Mesenchymal stem cell (in vitro differentiated cells and primary cell): ENCODE results near the gene CNP.

Experiments used
- DNase-seq: peaks from one replicate; pipeline ENCODE4 v3.0.0-alpha.2; 2013
- H2AFZ ChIP-seq: one replicate; pipeline ENCODE4 v1.6.1; 2013; ENCODE audit warnings: low read depth, mild to moderate bottlenecking, control low read depth, inconsistent platforms, low read length, moderate library complexity
- H2AK5ac ChIP-seq: 2 replicates; pipeline ENCODE4 v1.6.1; 2013; ENCODE audit warnings: low read length, moderate library complexity, mild to moderate bottlenecking, inconsistent platforms; ENCODE audit not compliant: severe bottlenecking
- H2BK120ac ChIP-seq: one replicate; pipeline ENCODE4 v1.6.1; 2013; ENCODE audit warnings: low read depth, mild to moderate bottlenecking, inconsistent platforms, low read length, moderate library complexity
- H2BK12ac ChIP-seq, 2 experiments: one replicate each; pipeline ENCODE4 v1.6.1; 2013; ENCODE audit warnings: inconsistent platforms in 2 of 2, low read length in 2 of 2, mild to moderate bottlenecking in 2 of 2, moderate library complexity in 2 of 2, control low read depth in 1 of 2
- H2BK15ac ChIP-seq: one replicate; pipeline ENCODE4 v1.6.1; 2013; ENCODE audit warnings: mild to moderate bottlenecking, low read depth, inconsistent platforms; ENCODE audit not compliant: poor library complexity, severe bottlenecking
- H2BK5ac ChIP-seq: 2 replicates; pipeline ENCODE4 v1.6.1; 2013; ENCODE audit warnings: low read depth, mild to moderate bottlenecking, low read length, control low read depth, inconsistent platforms; ENCODE audit not compliant: poor library complexity, severe bottlenecking
- H3K14ac ChIP-seq, 2 experiments: one replicate each; pipeline ENCODE4 v1.6.1; 2013; ENCODE audit warnings: inconsistent platforms in 2 of 2, low read length in 2 of 2, control low read depth in 1 of 2, mild to moderate bottlenecking in 1 of 2, moderate library complexity in 1 of 2
- H3K18ac ChIP-seq, 2 experiments: one replicate each; pipeline ENCODE4 v1.6.1; 2013; ENCODE audit warnings: inconsistent platforms in 2 of 2, low read length in 2 of 2, control low read depth in 1 of 2, low read depth in 1 of 2, mild to moderate bottlenecking in 1 of 2
- H3K23ac ChIP-seq, 2 experiments: one replicate each; pipeline ENCODE4 v1.6.1; 2013; ENCODE audit warnings: inconsistent platforms in 2 of 2, low read length in 2 of 2, mild to moderate bottlenecking in 2 of 2, moderate library complexity in 2 of 2, control low read depth in 1 of 2
- H3K27ac ChIP-seq: 2 replicates; pipeline ENCODE4 v1.5.1; 2013; ENCODE audit warnings: mild to moderate bottlenecking, moderate library complexity, low read length, control low read depth, inconsistent platforms; ENCODE audit not compliant: poor library complexity, severe bottlenecking
- H3K27me3 ChIP-seq, 2 experiments: 2 replicates each; pipeline versions ENCODE4 v1.6.1 to v1.7.0; 2013; ENCODE audit warnings: low read length in 2 of 2, mild to moderate bottlenecking in 2 of 2, moderate library complexity in 2 of 2, control low read depth in 1 of 2, inconsistent platforms in 1 of 2; ENCODE audit not compliant: control insufficient read depth in 1 of 2, insufficient read depth in 1 of 2
- H3K36me3 ChIP-seq, 2 experiments: 2 replicates each; pipeline versions ENCODE4 v1.6.1 to v1.7.0; 2013; ENCODE audit warnings: low read length in 2 of 2, control low read depth in 1 of 2, inconsistent platforms in 1 of 2, low read depth in 1 of 2, mild to moderate bottlenecking in 1 of 2; ENCODE audit not compliant: insufficient read depth in 2 of 2, control insufficient read depth in 1 of 2
- H3K4ac ChIP-seq, 2 experiments: one replicate each; pipeline ENCODE4 v1.6.1; 2013; ENCODE audit warnings: inconsistent platforms in 2 of 2, low read length in 2 of 2, mild to moderate bottlenecking in 2 of 2, moderate library complexity in 2 of 2, control low read depth in 1 of 2, low read depth in 1 of 2
- H3K4me1 ChIP-seq: 2 replicates; pipeline ENCODE4 v1.6.1; 2013; ENCODE audit warnings: low read depth, low read length, control low read depth; ENCODE audit not compliant: control insufficient read depth, insufficient read depth
- H3K4me2 ChIP-seq: 2 replicates; pipeline ENCODE4 v1.6.1; 2013; ENCODE audit warnings: low read length, mild to moderate bottlenecking, inconsistent platforms; ENCODE audit not compliant: poor library complexity, severe bottlenecking
- H3K4me3 ChIP-seq, 2 experiments: 2 replicates each; pipeline versions ENCODE4 v1.5.1 to v1.7.0; 2013; ENCODE audit warnings: low read length in 2 of 2, mild to moderate bottlenecking in 2 of 2, control low read depth in 1 of 2, low read depth in 1 of 2; ENCODE audit not compliant: insufficient read depth in 1 of 2
- H3K79me1 ChIP-seq: replicated peaks from 2 replicates; pipeline ENCODE4 v1.6.1; 2013; ENCODE audit warnings: mild to moderate bottlenecking, control low read depth, low read length, inconsistent platforms; ENCODE audit not compliant: poor library complexity, severe bottlenecking
- H3K9ac ChIP-seq: 2 replicates; pipeline ENCODE4 v1.7.0; 2013; ENCODE audit warnings: mild to moderate bottlenecking, low read length, moderate library complexity
- H3K9me3 ChIP-seq: 2 replicates; pipeline ENCODE4 v1.7.0; 2013; ENCODE audit warnings: mild to moderate bottlenecking, low read length; ENCODE audit not compliant: control insufficient read depth
- H4K8ac ChIP-seq: one replicate; pipeline ENCODE4 v1.6.1; 2013; ENCODE audit warnings: inconsistent platforms, mild to moderate bottlenecking, low read length, moderate library complexity
- H4K91ac ChIP-seq: one replicate; pipeline ENCODE4 v1.6.1; 2013; ENCODE audit warnings: mild to moderate bottlenecking, low read length, inconsistent platforms
- WGBS: methylation state at CpG from one replicate; pipeline ENCODE4 v1.1.7; 2013; ENCODE audit warnings: mixed read lengths; 5-methylcytosine and 5-hydroxymethylcytosine counted together

Gene CNP

GRCh38 chr17:42000413-42001133, 34.0 kb downstream of the CNP start:
- Histone ChIP-seq H2BK15ac (no peak overlapping the region), H3K27ac (no peak overlapping the region), H3K4me2 (no peak overlapping the region), H3K18ac (no peak overlapping the region), H3K9ac (no peak overlapping the region), H4K91ac (no peak overlapping the region), H3K23ac (no peak overlapping the region), H2BK5ac (no peak overlapping the region), H3K79me1 (peaks cover 17% of the 10 kb centered on the region), H3K9me3 (no peaks in the 10 kb centered on the region), H2BK120ac (no peak overlapping the region), H3K27me3 (no peaks in the 10 kb centered on the region), H3K4me3 (no peak overlapping the region), H4K8ac (no peak overlapping the region), H3K14ac (no peak overlapping the region), H2AK5ac (no peak overlapping the region), H2AFZ (no peak overlapping the region), H3K36me3 (peaks cover 33 to 73% of the 10 kb centered on the region in 2 experiments), H3K4me1 (peaks cover 8% of the 10 kb centered on the region), H3K4ac (no peak overlapping the region), H2BK12ac (no peak overlapping the region)
- DNase-seq, result peak; percentile 33
- WGBS, result 91% methylated on average over 2 of the region's 3 CpGs

GRCh38 chr17:42001729-42002128, 35.1 kb downstream of the CNP start:
- Histone ChIP-seq H2AK5ac (no peak overlapping the region), H2BK15ac (no peak overlapping the region), H3K18ac (no peak overlapping the region), H4K8ac (no peak overlapping the region), H3K4ac (no peak overlapping the region), H3K14ac (no peak overlapping the region), H4K91ac (no peak overlapping the region), H3K4me1 (peaks cover 5% of the 10 kb centered on the region), H2BK120ac (no peak overlapping the region), H2BK5ac (no peak overlapping the region), H3K36me3 (peaks cover 24 to 61% of the 10 kb centered on the region in 2 experiments), H3K23ac (no peak overlapping the region), H3K79me1 (peaks cover 17% of the 10 kb centered on the region), H3K9me3 (no peaks in the 10 kb centered on the region), H3K4me2 (no peak overlapping the region), H3K27ac (no peak overlapping the region), H3K27me3 (no peaks in the 10 kb centered on the region), H3K4me3 (no peak overlapping the region), H2BK12ac (no peak overlapping the region), H2AFZ (no peak overlapping the region), H3K9ac (no peak overlapping the region)
- no peak for DNase-seq
- WGBS, result no CpG with 5 or more reads among the region's 2 CpGs

DNA sequence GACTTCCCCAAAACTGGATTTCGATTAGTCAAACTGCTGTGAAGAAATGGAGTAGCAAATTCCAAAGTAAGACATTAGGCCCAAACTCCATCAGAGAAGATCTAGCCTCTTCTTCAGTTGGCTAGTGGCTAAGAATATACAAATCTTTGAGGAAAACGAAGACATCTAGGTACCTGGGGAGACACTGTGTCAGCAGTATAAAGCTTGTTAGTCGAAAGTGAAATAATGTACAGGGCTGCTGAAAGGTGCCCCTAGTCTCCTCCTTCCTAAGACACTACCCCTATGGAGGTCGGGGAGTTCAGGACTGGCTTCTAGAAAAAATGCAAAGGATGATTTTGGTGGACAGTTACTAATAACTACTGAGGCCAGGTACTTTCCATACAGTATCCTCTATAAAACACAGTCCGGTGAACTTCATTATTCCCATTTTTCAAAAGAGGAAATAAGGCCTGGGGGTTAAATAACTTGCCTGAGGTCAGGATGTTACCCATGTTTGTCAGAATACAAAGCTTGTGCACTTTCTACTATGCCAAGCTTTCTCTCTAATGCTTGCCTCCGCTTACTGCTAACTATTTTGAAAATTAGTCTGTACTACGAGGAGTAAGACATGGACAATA, 35.7 kb downstream of the CNP start:
- H3K9me3 ChIP-seq, result no peaks in the 10 kb centered on the region
- H2BK12ac ChIP-seq, result no peak overlapping the region
- no peak overlapping the region for H3K4ac ChIP-seq
- WGBS, result 94% methylated on average over 4 of the region's 7 CpGs
- no peak overlapping the region for H3K14ac ChIP-seq
- H2BK5ac ChIP-seq, result no peak overlapping the region
- no peaks in the 10 kb centered on the region for H3K27me3 ChIP-seq
- no peak overlapping the region for H4K91ac ChIP-seq
- H3K79me1 ChIP-seq, result peaks cover 16% of the 10 kb centered on the region
- H2AK5ac ChIP-seq, result no peak overlapping the region
- no peak overlapping the region for H2BK15ac ChIP-seq
- no peak overlapping the region for H3K9ac ChIP-seq
- peaks cover 5% of the 10 kb centered on the region for H3K4me1 ChIP-seq
- H2AFZ ChIP-seq, result no peak overlapping the region
- H3K18ac ChIP-seq, result no peak overlapping the region
- no peak overlapping the region for H3K23ac ChIP-seq
- H3K4me3 ChIP-seq, result no peak overlapping the region
- peaks cover 19 to 56% of the 10 kb centered on the region in 2 experiments for H3K36me3 ChIP-seq
- no peak for DNase-seq
- no peak overlapping the region for H4K8ac ChIP-seq
- no peak overlapping the region for H3K27ac ChIP-seq
- no peak overlapping the region for H3K4me2 ChIP-seq
- no peak overlapping the region for H2BK120ac ChIP-seq

DNA sequence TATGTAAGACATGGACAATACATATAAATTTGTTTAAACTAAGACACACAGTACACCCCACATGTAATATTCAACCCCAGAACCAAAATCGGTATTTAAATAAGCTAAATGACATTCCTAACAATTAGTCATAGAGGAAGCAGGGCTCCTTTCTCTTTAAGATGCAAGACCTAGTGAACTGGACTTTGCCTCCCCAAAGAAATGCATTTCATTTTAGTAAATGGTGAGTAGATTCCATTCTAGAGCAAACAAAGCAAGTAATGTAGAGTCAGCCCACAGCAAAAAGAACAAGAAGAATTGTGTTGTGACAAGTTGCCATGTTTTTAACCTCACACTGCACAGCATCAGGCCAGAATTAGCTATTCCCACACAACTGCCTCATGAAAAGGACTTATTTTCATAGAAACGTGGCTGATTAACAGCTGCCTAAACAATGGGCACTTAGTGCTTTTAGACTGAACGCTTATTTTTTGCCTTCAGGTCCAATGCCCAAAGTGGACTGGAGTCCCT, 36.3 kb downstream of the CNP start:
- H4K8ac ChIP-seq, result no peak overlapping the region
- H3K4me2 ChIP-seq, result no peak overlapping the region
- H2AK5ac ChIP-seq, result no peak overlapping the region
- 70% methylated on average over 3 of the region's 3 CpGs for WGBS
- H2BK5ac ChIP-seq, result no peak overlapping the region
- no peak overlapping the region for H3K18ac ChIP-seq
- H3K4me3 ChIP-seq, result no peak overlapping the region
- H3K27me3 ChIP-seq, result no peaks in the 10 kb centered on the region
- no peak for DNase-seq
- no peak overlapping the region for H3K14ac ChIP-seq
- H3K4me1 ChIP-seq, result peaks cover 2% of the 10 kb centered on the region
- no peak overlapping the region for H3K23ac ChIP-seq
- H3K36me3 ChIP-seq, result peaks cover 14 to 50% of the 10 kb centered on the region in 2 experiments
- no peak overlapping the region for H3K4ac ChIP-seq
- no peaks in the 10 kb centered on the region for H3K9me3 ChIP-seq
- H2BK12ac ChIP-seq, result no peak overlapping the region
- H2BK15ac ChIP-seq, result no peak overlapping the region
- no peak overlapping the region for H2BK120ac ChIP-seq
- peaks cover 13% of the 10 kb centered on the region for H3K79me1 ChIP-seq
- H2AFZ ChIP-seq, result no peak overlapping the region
- H3K9ac ChIP-seq, result no peak overlapping the region
- H3K27ac ChIP-seq, result peak overlapping the region; percentile 14
- H4K91ac ChIP-seq, result no peak overlapping the region
